Body of pancreas (tissue), 4 donors: Measurements from ENCODE around the gene ZNF513. TPM values are rescaled to one million over a fixed set of nuclear protein-coding genes. Genes with fewer than 3 reads are reported as not detected.

ENCODE experiments used
- ATAC-seq: fragments of 150-250 bp; one replicate; pipeline ENCODE4 v1.9.1; 2016
- DNase-seq, 4 donors: peaks; one replicate each; pipeline ENCODE4 v3.0.0-alpha.2; 2019
- H3K27ac ChIP-seq, 4 donors: fragments of 200-600 bp; sonication (generic); 1 replicate in 3 of 4; 2 replicates in 1 of 4; pipeline versions ENCODE4 v1.5.1 to v1.6.1; 2016 to 2019; ENCODE audit warnings: mild to moderate bottlenecking in 1 of 4, mixed read lengths in 1 of 4, moderate library complexity in 1 of 4
- H3K27me3 ChIP-seq, 2 donors: fragments of 200-600 bp; sonication (generic); one replicate each; pipeline ENCODE4 v1.6.0; 2016; ENCODE audit warnings: mild to moderate bottlenecking in 1 of 2
- H3K36me3 ChIP-seq, 2 donors: fragments of 200-600 bp; sonication (generic); replicated peaks in 1 of 2; 2 replicates each; pipeline ENCODE4 v1.5.1; 2016; ENCODE audit warnings: low read depth in 2 of 2; ENCODE audit not compliant: insufficient read depth in 1 of 2
- H3K4me1 ChIP-seq: fragments of 200-600 bp; sonication (generic); one replicate; pipeline ENCODE4 v1.6.0; 2016
- H3K4me3 ChIP-seq, 2 donors: fragments of 200-600 bp; sonication (generic); 1 replicate in 1 of 2; 2 replicates in 1 of 2; pipeline ENCODE4 v1.5.1; 2016 to 2019
- H3K9me3 ChIP-seq, 3 donors: fragments of 200-600 bp; sonication (generic); 1 replicate in 2 of 3; 2 replicates in 1 of 3; pipeline ENCODE4 v1.5.1; 2016
- CTCF ChIP-seq, 7 experiments: fragments of 450-650 bp in 4 of 7; fragments of 200-600 bp in 3 of 7; sonication (generic) in 3 of 7; IDR thresholded peaks; one replicate each; pipeline ENCODE4 v1.5.1; 2016 to 2019; ENCODE audit warnings: antibody characterized with exemption in 7 of 7
- POLR2A ChIP-seq, 3 donors: fragments of 450-650 bp; IDR thresholded peaks; one replicate each; pipeline ENCODE4 v1.6.1; 2016; ENCODE audit warnings: antibody characterized with exemption in 3 of 3, mild to moderate bottlenecking in 2 of 3
- WGBS, 2 donors: methylation state at CpG; one replicate each; pipeline ENCODE4 v1.1.5; 2017; 5-methylcytosine and 5-hydroxymethylcytosine counted together
- intact Hi-C: fragments of 100-400 bp; cut with DNase I; formaldehyde crosslinking; loops from one replicate; pipeline ENCODE4 v1.15.1; 2023
- total RNA-seq, 2 donors: library from RNA; depleted of rRNA; stranded (reverse); fragments of >200 nt; gene quantifications; one replicate each; pipeline ENCODE4 v1.1.0, GENCODE V29; 2016

Gene ZNF513
- total RNA-seq, 2 donors from 2014 or later, result 11.7 to 22.1 TPM

GRCh38 chr2:27347641-27348040, 32.9 kb downstream of the ZNF513 start:
- no peaks in the 10 kb centered on the region for H3K9me3 ChIP-seq
- peaks cover 0 to 3% of the 10 kb centered on the region in 2 donors for H3K36me3 ChIP-seq
- intact Hi-C loops, result no loop called here
- DNase-seq (no peak), ATAC-seq (no peak)
- no peak overlapping the region for H3K4me3 ChIP-seq
- peaks cover 8% of the 10 kb centered on the region for H3K4me1 ChIP-seq
- no peaks in the 10 kb centered on the region for H3K27me3 ChIP-seq
- H3K27ac ChIP-seq, result no peak overlapping the region
- TF ChIP-seq POLR2A (IDR thresholded peaks at IDR 0.05) (no peak), CTCF (IDR thresholded peaks at IDR 0.05) (no peak)
- 94% methylated on average over 2 of the region's 2 CpGs; no CpG with 5 or more reads in 1 of the 2 donors for WGBS, 2 donors

- no peak overlapping the region for H3K27ac ChIP-seq
- no peak overlapping the region for H3K4me3 ChIP-seq
- WGBS, 2 donors, result 94 to 95% methylated on average over 7 of the region's 7 CpGs
- ATAC-seq (no peak), DNase-seq (no peak)
- H3K36me3 ChIP-seq, result peaks cover 11 to 50% of the 10 kb centered on the region in 2 donors
- no peaks in the 10 kb centered on the region for H3K9me3 ChIP-seq
- no peaks in the 10 kb centered on the region for H3K27me3 ChIP-seq
- no peak for TF ChIP-seq CTCF (IDR thresholded peaks at IDR 0.05)
- TF ChIP-seq POLR2A (IDR thresholded peaks at IDR 0.05), result no peak
- H3K4me1 ChIP-seq, result no peaks in the 10 kb centered on the region
- intact Hi-C loops, result no loop called here
These were observed 44.4 kb downstream of the ZNF513 start for GRCh38 chr2:27336173-27336572.

GRCh38 chr2:27335311-27335710, 45.2 kb downstream of the ZNF513 start:
- H3K36me3 ChIP-seq, result peaks cover 11 to 43% of the 10 kb centered on the region in 2 donors
- no peak for ATAC-seq
- no peak overlapping the region for H3K27ac ChIP-seq

More at GRCh38 chr2:27335311-27335710, 45.2 kb downstream of the ZNF513 start:
- no peak for DNase-seq
- intact Hi-C loops, result no loop called here
- no peak overlapping the region for H3K4me3 ChIP-seq
- H3K9me3 ChIP-seq, result no peaks in the 10 kb centered on the region
- H3K4me1 ChIP-seq, result no peaks in the 10 kb centered on the region
- TF ChIP-seq CTCF (IDR thresholded peaks at IDR 0.05) (no peak), POLR2A (IDR thresholded peaks at IDR 0.05) (no peak)
- 83 to 96% methylated on average over 1 to 3 of the region's 3 CpGs for WGBS, 2 donors
- no peaks in the 10 kb centered on the region for H3K27me3 ChIP-seq

Other genes starting within 250 kb of the ZNF513 start
- 100 to 1,000 TPM in 1 of 2 donors, 10 to 100 TPM in 1; 56.3 to 103 TPM for gene PREB, start 246.1 kb downstream of the ZNF513 start, total RNA-seq
- not detected for gene PRR30, start 241.3 kb downstream of the ZNF513 start, total RNA-seq
- gene TCF23, start 231.7 kb downstream of the ZNF513 start, total RNA-seq, result under 1 TPM; under 0.01 to 0.66 TPM
- gene ATRAID, start 168.7 kb downstream of the ZNF513 start, total RNA-seq, result 10 to 100 TPM; 69.2 to 75.0 TPM
- gene SLC5A6, start 168.5 kb downstream of the ZNF513 start, total RNA-seq, result 10 to 100 TPM; 17.4 to 34.6 TPM
- 10 to 100 TPM; 18.4 to 36.9 TPM for gene CAD, start 163.4 kb downstream of the ZNF513 start, total RNA-seq
- gene SLC30A3, start 117.7 kb downstream of the ZNF513 start, total RNA-seq, result not detected
- gene DNAJC5G, start 105.3 kb downstream of the ZNF513 start, total RNA-seq, result 1 to 10 TPM in 1 of 2 donors, not detected in 1; 1.3 TPM
- gene TRIM54, start 98.3 kb downstream of the ZNF513 start, total RNA-seq, result under 1 TPM in 1 of 2 donors, not detected in 1; 0.26 TPM
- gene UCN, start 72.3 kb downstream of the ZNF513 start, total RNA-seq, result 1 to 10 TPM in 1 of 2 donors, not detected in 1; 2.9 TPM
- 10 to 100 TPM; 56.7 to 64.3 TPM for gene MPV17, start 57.6 kb downstream of the ZNF513 start, total RNA-seq
- gene GTF3C2, start 24.0 kb downstream of the ZNF513 start, total RNA-seq, result 10 to 100 TPM; 26.2 to 73.2 TPM
- gene EIF2B4, start 10.4 kb downstream of the ZNF513 start, total RNA-seq, result 10 to 100 TPM; 24.9 to 39.2 TPM
- 10 to 100 TPM; 50.4 to 70.8 TPM for gene SNX17, start 10.1 kb downstream of the ZNF513 start, total RNA-seq
- gene PPM1G, start 28.9 kb upstream of the ZNF513 start, total RNA-seq, result 10 to 100 TPM; 36.3 to 49.4 TPM
- gene NRBP1, start 47.9 kb upstream of the ZNF513 start, total RNA-seq, result 10 to 100 TPM; 34.2 to 36.6 TPM
- 10 to 100 TPM; 11.9 to 25.2 TPM for gene KRTCAP3, start 61.6 kb upstream of the ZNF513 start, total RNA-seq
- 10 to 100 TPM; 14.3 to 41.2 TPM for gene IFT172, start 109.0 kb upstream of the ZNF513 start, total RNA-seq
- gene FNDC4, start 114.5 kb upstream of the ZNF513 start, total RNA-seq, result 10 to 100 TPM; 10.4 to 20.8 TPM
- gene GCKR, start 116.1 kb upstream of the ZNF513 start, total RNA-seq, result 1 to 10 TPM in 1 of 2 donors, not detected in 1; 1.6 TPM
- gene ZNF512, start 202.3 kb upstream of the ZNF513 start, total RNA-seq, result 10 to 100 TPM; 11.9 to 63.3 TPM
- gene CCDC121, start 248.3 kb upstream of the ZNF513 start, total RNA-seq, result 1 to 10 TPM; 1.3 to 2.1 TPM
- 10 to 100 TPM in 1 of 2 donors, 1 to 10 TPM in 1; 9.9 to 17.9 TPM for gene GPN1, start 248.3 kb upstream of the ZNF513 start, total RNA-seq